HG03280 (cell line): Measurements from ENCODE around the gene CLDN15.
"Not testable (repeated sequence)": the region's sequence is repeated elsewhere in the genome, so short reads cannot be mapped to it uniquely, and the experiment has no call there.

Experiments
- ATAC-seq: cut with Tn5 transposase; IDR thresholded peaks from one replicate; pipeline ENCODE4 v1.9.1; 2021; ENCODE audit warnings: mild to moderate bottlenecking, moderate library complexity; ENCODE audit not compliant: unreplicated experiment

CLDN15 gene, protein sequence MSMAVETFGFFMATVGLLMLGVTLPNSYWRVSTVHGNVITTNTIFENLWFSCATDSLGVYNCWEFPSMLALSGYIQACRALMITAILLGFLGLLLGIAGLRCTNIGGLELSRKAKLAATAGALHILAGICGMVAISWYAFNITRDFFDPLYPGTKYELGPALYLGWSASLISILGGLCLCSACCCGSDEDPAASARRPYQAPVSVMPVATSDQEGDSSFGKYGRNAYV

DNA sequence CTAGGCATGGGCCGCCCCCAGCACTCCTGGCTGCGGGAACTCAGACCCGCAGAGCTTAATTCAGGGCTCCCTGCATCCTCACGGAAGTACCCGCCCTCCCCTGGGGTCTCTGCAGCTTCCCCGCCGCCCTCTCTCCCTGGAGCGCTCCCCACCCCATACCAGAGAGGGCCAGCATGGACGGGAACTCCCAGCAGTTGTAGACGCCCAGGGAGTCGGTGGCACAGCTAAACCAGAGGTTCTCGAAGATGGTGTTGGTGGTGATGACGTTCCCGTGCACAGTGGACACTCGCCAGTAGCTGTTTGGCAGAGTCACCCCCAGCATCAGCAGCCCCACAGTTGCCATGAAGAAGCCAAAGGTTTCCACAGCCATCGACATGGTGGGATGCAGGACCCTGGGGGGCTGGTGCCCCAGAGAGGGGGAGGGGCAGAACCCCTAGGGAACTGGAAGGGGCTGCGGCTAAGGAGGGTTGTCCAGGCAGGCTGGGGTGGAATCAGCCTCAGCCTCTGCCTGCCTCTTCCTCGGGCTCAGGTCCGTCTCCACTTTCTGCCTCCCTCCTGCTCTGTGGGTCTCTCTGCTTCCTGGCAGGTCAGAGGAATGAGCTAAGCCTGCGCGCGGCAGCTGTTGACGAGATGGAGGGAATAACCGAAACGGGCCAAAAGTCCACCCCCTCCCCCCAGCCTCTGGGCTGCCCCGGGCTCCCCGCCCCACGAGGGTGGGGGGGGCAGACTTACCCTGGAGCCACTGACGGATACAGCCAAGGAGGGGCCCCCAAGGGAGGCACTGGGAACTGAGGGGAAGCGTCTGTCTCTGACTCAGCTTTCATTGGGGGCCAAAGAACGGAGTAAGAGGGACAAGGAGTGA, at the start of gene CLDN15:
Gene CLDN15 (minus strand): TSS at position 597 of the 862 bp plus-strand sequence. CDS start 221 bp downstream, at position 376.
- no peak for ATAC-seq

DNA sequence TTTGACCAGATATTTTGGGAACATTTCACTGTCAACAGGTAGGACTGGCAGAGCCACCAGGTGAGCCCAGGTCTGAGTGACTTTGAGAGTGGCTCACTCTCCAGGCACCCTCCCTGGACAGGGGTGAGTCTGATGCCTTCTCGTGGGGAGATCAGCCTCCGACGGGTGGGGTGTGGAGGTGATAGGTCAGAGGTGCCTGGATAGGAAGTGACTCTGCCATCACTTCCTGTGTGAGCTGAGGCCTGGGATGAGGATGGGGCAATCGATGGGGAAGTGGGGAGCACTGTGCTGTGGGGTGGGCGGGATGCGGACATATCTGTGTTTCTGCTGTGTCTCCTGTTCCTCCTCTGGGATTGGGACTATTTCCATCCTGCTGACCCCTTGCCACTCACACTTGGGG, 49.4 kb upstream of the CLDN15 start:
- no peak for ATAC-seq

DNA sequence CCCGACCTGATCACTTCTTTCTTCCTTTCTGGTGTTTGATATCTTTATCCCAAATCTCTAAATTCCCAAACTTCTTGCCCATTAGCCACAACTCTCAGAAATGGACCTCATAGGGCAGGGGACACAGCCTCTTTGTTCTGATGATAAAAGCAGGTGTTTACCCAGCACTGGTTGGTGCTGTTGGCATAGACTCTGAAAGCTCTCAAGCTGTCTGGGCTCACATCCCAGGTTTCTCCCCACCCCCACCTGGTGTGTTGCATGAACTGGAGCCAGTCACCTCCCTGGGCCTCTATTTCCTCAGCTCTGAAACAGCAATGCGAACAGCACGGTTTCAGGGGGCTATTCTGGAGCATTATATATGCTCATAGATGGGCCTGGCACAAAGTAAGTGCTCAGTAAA, 48.3 kb upstream of the CLDN15 start:
- not testable (repeated sequence) for ATAC-seq

DNA sequence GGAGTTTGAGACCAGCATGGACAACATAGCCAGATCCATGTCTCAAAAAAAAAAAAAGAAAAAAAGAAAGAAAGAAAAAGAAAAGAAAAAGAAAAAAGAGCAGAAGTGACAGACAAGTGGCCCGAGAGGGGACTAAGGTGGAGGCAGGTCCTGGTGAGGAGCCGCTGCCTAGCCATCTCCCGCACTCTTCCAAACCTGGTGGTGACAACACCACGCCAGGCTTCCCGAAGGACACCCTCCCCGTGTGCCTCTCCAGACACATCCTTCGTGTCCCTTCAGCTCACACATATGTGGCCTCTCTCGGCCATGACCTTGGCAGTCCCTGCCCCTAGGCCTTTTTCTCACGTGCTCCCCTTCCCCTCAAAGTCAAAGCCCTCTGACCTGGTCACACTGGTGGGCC, 47.6 kb upstream of the CLDN15 start:
- no peak for ATAC-seq

DNA sequence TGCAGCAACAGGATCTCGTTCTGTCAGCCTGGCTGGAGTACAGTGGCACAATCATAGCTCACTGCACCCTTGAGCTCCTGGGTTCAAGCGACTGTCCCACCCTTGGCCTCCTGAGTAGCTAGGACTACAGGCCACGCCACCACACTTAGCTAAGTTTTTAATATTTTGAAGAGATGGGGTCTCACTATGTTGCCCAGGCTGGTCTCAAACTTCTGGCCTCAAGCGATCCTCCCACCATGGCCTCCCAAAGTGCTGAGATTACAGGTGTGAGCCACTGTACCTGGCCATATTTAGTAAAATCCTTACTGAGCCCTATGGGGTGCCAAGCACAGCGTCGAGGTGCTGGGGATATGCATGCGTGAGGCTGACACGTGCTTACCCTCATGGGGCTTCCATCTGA, 43.3 kb upstream of the CLDN15 start:
- not testable (repeated sequence) for ATAC-seq

DNA sequence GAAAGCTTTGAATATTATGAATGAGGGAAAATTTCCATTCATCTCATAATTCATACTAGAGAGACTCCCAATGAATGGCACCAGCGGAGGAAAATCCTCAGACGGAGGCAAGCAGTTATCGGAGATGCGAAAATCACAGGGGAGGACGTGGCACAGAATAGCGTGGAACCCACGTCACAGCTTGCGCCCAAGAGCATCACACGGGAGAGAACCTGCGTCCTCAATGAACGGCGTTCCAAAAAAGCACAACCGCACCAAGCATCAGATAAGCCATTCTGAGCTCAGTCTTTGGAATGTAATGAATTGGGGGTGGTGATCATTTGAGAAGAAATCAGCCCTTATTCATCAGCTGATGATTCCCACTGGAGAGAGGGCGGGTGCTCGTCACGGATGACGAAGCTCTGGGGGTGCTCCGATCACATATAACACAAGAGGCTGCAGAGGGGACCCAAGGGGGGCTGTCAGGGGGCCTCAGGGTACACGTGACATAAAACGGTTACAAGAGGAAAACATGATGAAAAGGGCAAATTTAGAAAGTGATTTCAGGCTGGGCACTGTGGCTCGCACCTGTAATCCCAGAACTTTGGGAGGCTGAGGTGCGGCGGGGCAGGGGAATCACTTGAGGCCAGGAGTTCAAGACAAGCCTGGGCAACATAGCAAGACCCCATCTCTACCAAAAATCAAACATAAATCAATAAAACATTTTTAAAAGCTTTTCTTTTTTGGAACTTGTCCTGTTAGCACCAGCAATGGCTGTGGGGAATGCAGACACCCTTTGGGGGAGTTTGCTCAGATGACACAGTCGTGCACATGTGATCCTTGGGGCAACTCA, 41.1 kb upstream of the CLDN15 start:
- no peak for ATAC-seq

DNA sequence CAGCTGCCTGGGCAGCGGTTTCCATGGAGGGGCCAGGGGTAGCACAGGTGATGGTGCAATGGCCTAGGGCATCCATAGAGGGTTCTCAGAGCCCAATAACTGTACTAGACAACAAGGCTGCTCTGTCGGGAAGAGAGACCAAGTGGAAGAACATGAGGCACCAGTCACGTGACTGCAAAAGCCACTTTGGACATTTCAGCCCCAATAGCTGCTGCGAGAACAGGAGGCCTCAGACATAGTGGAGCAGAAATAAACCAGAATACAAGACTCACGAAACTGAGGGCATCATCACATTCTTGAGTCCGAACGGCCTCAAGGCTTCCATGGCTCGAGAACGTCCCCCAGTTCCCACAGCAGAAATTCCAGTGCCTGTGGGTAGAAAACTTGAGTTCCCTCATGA, 39.6 kb upstream of the CLDN15 start:
- no peak for ATAC-seq

DNA sequence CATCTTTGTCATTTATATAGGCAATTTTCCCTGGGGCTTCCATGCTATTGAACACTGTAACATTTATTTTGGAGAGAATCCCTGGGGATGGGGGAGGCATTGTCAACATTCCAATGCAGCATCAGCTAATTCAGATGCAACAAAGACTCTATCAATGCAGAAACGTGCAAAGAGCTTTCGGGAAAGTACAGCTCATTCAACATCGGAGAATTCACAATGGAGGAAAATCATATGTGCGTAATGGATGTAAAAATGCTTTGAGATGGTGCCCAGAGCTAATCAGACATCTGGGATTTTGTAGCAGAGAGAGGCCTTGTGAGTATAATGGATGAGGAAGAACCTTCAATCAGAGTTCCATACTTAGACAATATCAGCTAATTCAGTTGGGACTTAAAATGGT, 35.6 kb upstream of the CLDN15 start:
- ATAC-seq, result no peak

DNA sequence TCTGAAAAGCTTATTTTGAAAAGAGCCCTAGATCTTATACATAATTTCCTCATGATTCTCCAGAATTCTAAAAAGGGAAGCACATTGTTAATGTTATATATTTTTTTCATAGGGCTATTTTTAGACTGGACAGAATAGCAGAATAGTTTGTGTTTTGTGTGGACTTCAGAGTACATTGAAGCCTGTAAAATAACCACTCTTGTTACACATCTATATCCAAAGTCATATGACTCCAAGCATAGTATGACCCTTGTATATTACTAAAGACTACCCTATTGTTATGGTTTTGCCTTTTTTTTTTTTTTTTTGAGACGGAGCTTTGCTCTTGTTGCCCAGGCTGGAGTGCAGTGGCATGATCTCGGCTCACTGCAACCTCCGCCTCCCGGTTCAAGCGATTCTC, 33.4 kb upstream of the CLDN15 start:
- no peak for ATAC-seq

DNA sequence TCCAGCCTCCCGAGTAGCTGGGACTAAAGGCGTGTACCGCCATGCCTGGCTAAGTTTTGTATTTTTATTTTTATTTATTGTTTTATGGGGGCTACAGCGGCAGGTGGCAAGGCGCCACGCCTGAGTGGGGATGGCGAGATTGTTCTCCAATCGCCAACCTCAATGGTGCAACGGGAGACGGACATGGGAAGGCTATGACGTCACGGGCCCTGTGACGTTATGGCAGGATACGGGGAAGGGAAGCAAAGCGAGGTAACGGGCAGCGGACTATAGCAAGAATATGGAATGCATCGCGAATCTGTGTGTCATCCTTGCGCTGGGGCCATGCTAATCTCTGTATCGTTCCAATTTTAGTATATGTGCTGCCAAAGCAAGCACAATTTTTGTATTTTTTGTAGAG, 32.1 kb upstream of the CLDN15 start:
- ATAC-seq, result no peak

DNA sequence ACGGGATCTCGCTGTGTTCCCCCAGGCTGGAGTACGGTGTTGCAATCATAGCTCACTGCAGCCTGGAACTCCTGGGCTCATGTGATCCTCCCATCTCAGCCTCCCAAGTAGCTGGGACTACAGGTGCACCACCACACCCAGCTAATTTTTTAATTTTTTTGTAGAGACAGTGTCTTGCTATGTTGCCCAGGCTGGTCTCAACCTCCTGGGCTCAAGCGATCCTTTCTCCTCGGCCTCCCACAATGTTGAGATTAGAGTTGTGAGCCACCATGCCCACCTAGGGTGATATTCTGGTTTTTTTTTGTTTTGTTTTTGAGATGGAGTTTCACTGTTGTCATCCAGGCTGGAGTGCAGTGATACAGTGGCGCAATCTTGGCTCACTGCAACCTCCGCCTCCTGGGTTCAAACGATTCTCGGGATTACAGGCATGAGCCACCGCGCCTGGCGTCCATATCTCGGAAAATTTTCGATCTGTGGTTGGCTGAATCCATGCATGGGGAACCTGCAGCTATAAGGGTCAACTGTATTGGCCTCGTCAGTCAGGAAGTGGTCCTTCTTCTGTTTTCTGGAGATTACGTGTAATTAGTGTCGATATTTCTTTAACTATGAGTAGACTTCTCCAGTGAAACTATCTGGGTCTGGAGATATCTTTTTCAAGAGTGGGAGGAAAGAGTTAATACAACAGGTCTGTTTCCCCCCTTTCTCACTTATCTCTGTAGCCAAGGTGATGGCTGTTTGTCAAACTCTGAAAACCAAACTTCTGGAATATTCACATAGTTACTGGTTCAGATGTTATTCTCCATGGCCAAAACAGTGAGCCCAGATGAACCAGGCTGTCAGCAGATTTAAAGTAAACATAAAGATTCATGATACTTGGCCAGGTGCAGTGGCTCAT, 28.3 kb upstream of the CLDN15 start:
- no peak for ATAC-seq

DNA sequence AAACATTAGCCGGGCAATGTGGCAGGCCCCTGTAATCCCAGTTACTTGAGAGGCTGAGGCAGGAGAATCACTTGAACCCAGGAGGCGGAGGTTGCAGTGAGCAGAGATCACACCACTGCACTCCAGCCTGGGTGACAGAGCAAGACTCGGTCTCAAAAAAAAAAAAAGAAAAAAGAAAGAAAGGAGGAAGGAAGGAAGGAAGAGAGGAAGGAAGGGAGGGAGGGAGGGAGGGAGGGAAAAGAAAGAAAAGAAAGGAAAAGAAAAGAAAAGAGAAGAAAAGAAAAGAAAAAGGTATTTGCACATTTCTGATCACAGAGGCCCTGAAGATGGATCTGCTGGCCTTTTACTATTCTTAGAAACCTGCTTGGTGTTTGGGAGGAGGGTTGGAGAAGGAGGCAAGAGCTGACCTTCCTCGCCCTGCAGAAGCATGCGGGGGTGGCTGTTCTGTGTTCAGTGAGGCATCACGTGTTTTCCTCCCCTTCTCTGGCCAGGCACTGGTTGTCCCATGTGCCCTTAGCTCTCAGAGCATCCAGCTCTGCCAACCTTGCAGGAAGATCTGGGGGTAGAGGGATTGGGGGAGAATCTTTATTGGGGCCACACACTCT, 26.6 kb upstream of the CLDN15 start:
- ATAC-seq, result not testable (repeated sequence)

DNA sequence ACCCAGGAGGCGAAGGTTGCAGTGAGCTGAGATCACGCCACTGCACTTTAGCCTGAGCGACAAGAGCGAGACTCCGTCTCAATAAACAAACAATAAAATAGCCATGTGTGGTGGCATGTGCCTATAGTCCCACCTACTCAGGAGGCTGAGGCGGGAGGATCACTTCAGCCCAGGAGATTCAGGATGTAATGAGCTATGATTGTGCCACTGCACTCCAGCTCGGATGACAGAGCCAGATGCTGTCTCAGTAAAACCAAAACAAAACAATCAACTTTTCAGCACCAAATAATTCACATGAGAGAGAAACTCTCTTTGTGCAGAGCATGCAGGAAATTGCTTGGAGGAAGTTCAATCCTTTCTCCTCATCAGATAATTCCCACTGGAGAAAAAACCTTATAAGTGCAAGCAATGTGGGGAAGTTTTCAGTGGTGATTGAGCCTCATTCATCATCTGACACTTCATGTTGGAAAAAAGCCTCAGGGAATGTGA, 20.7 kb upstream of the CLDN15 start:
- no peak for ATAC-seq

DNA sequence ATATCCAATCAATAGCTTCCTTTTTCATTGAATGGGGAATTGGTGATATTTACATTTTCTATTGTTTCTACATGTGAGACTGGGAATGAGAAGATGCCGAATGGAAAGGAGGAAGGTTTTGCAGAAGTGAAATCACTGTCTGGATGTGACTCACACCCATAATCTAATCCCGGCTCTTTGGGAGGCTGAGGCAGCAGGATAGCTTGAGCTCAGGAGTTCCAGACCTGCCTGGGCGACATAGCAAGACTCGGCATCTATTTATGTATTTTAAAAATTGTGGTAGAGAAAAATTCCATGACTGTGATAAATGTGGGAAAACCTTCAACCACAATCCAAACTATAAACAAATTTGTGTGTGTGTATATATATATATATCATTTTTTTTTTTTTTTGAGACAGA, 18.2 kb upstream of the CLDN15 start:
- no peak for ATAC-seq

DNA sequence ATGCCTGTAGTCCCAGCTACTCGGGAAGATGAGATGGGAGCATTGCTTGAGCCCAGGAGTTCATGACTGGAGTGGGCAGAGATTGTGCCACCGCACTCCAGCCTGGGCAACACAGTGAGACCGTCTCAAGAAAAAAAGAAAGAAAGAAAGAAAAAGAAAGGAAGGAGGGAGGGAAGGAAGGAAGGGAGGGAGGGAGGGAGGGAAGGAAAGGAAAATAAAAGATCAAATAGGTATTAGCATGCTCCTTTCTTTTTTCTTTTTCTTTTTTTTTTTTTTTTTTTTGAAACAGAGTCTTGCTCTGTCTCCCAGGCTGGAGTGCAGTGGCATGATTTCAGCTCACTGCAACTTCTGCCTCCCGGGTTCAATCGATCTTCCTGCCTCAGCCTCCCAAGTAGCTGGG, 15.6 kb upstream of the CLDN15 start:
- ATAC-seq, result not testable (repeated sequence)

DNA sequence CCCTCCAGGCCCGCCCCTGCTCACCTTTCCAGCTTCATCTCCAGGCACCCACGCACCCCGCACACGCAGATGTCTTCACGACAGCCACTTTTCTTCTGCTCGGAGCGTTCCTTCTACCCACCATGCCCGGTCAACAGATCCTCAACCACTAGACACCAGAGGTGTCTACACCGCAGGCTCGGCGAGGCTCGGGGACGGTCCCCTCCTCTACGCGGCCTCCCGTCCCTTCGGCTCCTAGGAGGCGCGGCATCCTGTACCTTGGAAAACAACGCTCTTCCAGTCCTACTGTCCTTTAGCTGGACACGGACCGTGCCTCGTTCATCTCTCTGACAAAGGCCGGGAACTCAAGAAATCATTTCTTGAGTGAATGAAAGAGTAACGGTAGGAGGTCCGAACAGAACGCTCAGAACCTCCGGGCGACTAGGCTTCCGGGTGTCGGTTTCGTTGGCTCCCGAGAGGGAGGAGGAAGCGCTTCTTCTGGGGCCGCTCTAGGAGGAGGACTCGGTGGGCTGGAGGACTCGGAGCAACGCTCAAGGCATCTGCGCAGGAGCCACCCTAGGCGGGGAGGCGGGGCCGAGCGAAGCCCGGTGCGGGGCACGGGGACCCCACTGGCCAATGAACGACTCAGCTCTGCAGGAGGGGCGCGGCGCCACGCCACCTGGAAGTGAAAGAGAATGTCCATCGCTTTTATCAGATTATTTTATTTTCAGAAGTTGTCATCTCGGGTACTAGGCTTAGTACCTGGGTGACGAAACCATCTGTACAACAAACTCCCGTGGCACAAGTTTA, 14.5 kb upstream of the CLDN15 start:
- ATAC-seq, result peak; percentile 99

DNA sequence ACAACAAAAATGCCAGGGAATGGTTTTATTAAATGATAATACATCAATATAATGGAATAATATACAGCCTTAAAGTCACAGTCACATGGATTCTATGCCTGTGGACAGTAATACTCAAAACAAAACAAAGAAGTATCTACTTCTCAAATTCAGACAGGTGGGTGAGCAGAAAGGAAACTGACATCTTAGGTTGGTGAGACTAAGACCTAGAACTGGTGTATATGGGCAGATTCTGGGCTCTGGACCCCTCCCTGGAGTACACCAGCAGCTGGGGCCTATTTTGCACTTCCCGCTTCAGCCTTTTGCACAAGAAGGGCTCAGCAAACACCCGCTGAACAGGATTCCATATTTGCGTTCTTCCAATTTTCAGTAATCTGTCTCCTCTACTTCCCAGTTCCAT, 12.7 kb upstream of the CLDN15 start:
- no peak for ATAC-seq

DNA sequence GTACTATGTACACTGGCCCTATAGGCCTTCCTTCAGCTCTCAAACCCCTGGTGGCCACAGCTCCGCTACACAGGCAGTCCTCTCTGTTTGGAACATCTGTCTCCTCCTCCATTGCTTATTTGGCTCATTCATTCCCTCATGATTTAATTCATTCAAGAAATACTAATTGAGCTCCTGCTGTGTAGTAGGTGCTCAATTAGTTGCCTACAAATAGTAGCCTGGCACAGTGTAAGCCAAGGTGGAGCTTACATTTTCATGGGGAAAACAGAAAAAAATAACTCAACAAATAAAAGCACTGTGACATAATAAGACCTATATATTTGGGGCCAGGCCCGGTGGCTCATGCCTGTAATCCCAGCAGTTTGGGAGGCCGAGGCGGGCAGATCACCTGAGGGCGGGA, 10.7 kb upstream of the CLDN15 start:
- ATAC-seq, result no peak

DNA sequence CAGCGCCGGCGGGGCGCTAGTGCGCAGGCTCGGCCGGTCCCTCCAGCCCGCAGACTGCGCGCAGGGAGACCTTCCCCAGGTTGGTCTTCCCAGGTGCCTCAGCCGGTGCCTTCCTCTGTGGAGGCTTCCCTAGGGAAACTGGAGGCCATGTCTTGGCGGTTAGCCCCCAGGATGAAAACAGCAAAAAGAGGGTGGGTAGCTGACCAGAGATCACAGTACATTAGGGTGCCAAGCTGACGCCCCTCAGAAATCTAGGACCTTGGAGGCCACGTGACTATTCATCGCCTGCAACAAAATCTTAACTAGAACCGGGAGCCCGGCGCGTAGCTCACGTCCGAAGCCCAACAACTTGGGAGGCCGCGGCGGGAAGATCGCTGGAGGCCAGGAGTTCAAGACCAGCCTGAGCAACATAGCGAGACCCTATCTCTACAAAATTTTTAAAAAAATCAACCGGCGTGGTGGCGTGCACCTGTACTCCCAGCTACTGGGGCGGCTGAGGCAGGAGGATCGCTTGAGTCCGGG, 7.6 kb upstream of the CLDN15 start:
- ATAC-seq, result no peak
